ENCODE measurements around the gene HTR3D.

DNA sequence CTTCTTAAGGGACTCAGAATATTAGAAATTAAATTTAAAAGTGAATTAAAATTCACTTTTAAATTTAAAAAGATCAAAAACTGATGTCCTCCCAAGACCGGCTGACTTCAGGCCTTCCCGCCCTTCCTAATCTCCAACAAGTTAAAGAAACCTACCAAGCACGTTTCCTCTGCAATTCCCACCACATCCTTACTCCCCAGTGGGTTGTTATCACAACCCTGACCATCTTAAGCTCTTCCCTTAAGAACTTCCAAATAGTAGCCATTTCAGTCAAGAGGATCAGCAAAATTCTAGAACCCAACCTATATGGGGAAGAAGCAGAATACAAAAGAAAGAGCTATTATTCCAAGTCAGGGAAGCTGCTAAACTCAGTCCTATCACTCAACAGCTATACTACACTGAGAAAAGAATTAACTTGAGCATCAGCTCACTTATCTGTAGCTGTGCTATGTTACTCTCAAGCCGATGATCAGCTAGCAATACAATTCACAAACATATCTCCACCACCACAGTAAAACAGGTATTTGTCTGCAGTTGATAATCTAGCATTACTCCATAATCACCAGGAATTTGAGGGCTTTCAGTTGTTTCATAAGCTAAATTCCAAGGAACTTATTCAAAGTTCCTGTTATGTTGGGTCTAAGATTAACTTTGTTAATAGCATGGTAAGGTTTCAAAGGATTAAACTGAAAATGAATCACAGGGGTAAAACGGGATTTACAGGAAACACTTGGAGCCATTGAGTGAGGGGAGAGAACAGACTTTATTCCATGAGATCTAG is 28.2 kb upstream of the HTR3D start:
- no peak for TF ChIP-seq CTCF (IDR thresholded peaks at IDR 0.05)
- TF ChIP-seq POLR2A (IDR thresholded peaks at IDR 0.05) = no peak
